Astrocyte of the cerebellum (primary cell): ENCODE results near the gene DCANP1.

ENCODE experiments used
- DNase-seq: peaks from one replicate; pipeline ENCODE4 v3.0.0-alpha.2; 2011; ENCODE audit warnings: low read depth
- H3K4me3 ChIP-seq: 2 replicates; pipeline ENCODE4 v1.5.1; 2011; ENCODE audit warnings: mild to moderate bottlenecking, low read depth, low read length, moderate library complexity
- CTCF ChIP-seq: IDR thresholded peaks from 2 replicates; pipeline ENCODE4 v1.5.1; 2012; ENCODE audit warnings: low read length, low read depth, moderate library complexity, mild to moderate bottlenecking; ENCODE audit errors: missing control alignments
- in situ Hi-C: cut with HindIII; loops from 2 replicates; pipeline ENCODE4 v1.10.0; 2017; ENCODE audit warnings: low sequenced_read_pairs

Gene DCANP1

DNA sequence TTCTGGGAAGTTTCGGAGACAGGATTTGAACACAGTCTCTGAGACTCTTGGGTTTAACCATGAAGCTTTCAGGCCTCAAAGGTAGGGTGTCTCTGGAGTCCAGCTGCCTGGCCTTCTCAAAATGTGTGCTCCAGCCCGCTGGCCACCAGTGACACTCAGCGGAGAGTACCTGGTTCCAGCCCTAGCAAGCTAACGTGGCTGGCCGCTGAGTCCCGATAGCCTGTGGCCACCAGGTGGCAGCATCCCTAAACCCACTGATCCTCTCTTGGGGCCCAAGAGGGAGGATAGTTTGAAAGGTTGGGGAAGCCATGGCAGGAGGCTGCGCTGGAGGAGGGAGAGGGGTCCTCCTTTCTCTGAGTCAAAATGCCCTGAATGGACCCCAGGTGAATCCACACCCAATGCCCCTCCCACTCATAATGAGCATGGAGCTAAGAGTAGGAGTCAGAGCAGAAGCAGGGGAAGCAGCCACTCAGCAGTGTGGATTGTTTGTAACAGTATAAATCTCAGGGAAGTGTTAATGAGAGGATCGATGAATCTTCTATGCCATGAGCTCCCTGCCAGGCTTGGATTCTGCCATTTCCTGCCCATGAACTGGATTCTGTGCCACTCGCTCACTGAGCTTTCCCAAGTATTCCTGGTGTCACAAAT, 10.4 kb upstream of the DCANP1 start:
- no peak overlapping the region for H3K4me3 ChIP-seq
- in situ Hi-C loops, result loop anchor here (25.0 kb wide), 2 partner anchors 280 to 380 kb away; partner anchors contain the start of gene SLC25A48
- DNase-seq, result no peak
- peak; percentile 80 for TF ChIP-seq CTCF

GRCh38 chr5:135456238-135457099, 9.3 kb upstream of the DCANP1 start:
- H3K4me3 ChIP-seq, result no peak overlapping the region
- DNase-seq, result no peak
- in situ Hi-C loops, result loop anchor here (25.0 kb wide), 2 partner anchors 281 to 381 kb away; partner anchors contain the start of gene SLC25A48
- TF ChIP-seq CTCF, result no peak

GRCh38 chr5:135455876-135456237, 8.7 kb upstream of the DCANP1 start:
- H3K4me3 ChIP-seq, result no peak overlapping the region
- no peak for TF ChIP-seq CTCF
- no peak for DNase-seq
- in situ Hi-C loops, result loop anchor here (25.0 kb wide), 2 partner anchors 281 to 381 kb away; partner anchors contain the start of gene SLC25A48

DNA sequence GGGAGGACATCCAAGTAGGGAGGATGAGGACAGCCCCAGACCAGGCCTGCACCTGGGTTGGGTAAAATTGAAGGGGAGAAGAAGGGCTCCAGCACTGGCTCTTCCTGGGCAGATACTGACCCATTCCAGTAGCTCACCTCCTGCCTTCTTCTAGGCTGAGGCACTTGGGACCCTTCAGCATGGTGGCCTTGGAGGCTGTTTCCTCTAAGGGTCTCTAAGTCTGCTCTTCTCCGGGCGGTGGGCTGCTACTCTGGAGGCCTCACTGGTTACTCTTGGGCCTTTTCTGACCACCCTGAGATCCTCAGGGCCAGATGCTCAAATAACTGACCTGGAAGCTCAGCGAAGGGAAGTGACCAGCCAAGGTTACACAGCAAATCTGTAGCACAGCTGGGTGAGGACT, 7.8 kb upstream of the DCANP1 start:
- no peak for DNase-seq

GRCh38 chr5:135453613-135454012, 6.5 kb upstream of the DCANP1 start:
- no peak for DNase-seq
- in situ Hi-C loops, result loop anchor here (25.0 kb wide), 2 partner anchors 284 to 384 kb away; partner anchors contain the start of gene SLC25A48
- TF ChIP-seq CTCF, result no peak
- H3K4me3 ChIP-seq, result no peak overlapping the region

More for the DNA sequence above, 7.8 kb upstream of the DCANP1 start:
- no peak for TF ChIP-seq CTCF
- in situ Hi-C loops, result loop anchor here (25.0 kb wide), 2 partner anchors 282 to 382 kb away; partner anchors contain the start of gene SLC25A48
- H3K4me3 ChIP-seq, result no peak overlapping the region

- no peak within 1 kb of the TSS for H3K4me3 ChIP-seq
- DNase-seq, result no peak
- in situ Hi-C loops, result loop anchor here (25.0 kb wide), 2 partner anchors 285 to 385 kb away; partner anchors contain the start of gene SLC25A48
- no peak for TF ChIP-seq CTCF
Observed at GRCh38 chr5:135452321-135453030, 5.3 kb upstream of the DCANP1 start, which contains the start of gene TIFAB. Gene TIFAB (minus strand): TSS chr5:135452351. CDS start chr5:135449939, 2,412 bp downstream.
